ENCODE results near the gene MYZAP. TPM values are rescaled to one million over a fixed set of nuclear protein-coding genes. Genes with fewer than 3 reads are reported as not detected.
"Not testable (repeated sequence)": the region's sequence is repeated elsewhere in the genome, so short reads cannot be mapped to it uniquely, and the experiment has no call there.

The MYZAP gene
- total RNA-seq, 1 experiment from 2014 or later = 1.1 TPM

- Histone ChIP-seq H3K4me1 (ENCODE audit: control insufficient read depth, insufficient read depth, low read length) (peaks cover 10% of the 10 kb centered on the region), H3K9me3 (ENCODE audit: control insufficient read depth, insufficient read depth, low read depth, low read length) (no peaks in the 10 kb centered on the region), H3K36me3 (ENCODE audit: control insufficient read depth, insufficient read depth, low read length) (no peaks in the 10 kb centered on the region), H3K4me3 (ENCODE audit: low read depth in 2 of 2, low read length in 2 of 2) (no peak overlapping the region), H3K27ac (ENCODE audit: low read length) (no peak overlapping the region), H3K27me3 (ENCODE audit: control insufficient read depth, insufficient read depth, low read length) (no peaks in the 10 kb centered on the region)
- in situ Hi-C loops (cut with HindIII; ENCODE audit: low pct_unique_long_range_greater_than_20kb, low sequenced_read_pairs) (no loop called here), intact Hi-C loops (cut with micrococcal nuclease; ENCODE audit: unreplicated experiment) (no loop called here)
- DNase-seq (ENCODE audit: low read depth, low spot score) (no peak), ATAC-seq (no peak)
- CTCF ChIA-PET = no interaction called here
- POLR2A ChIA-PET = no interaction called here
- BruUV-seq (replicated peaks) = no TSS peak
- no peak for TF ChIP-seq POLR2AphosphoS5 (IDR thresholded peaks at IDR 0.05; ENCODE audit: low read depth, low read length)
- no peak for TF ChIP-seq SIN3A (IDR thresholded peaks at IDR 0.05; ENCODE audit: borderline replicate concordance, insufficient read depth, low read depth, low read length)
- no peak for TF ChIP-seq CTCF (IDR thresholded peaks at IDR 0.05)
- no peak for TF ChIP-seq REST (IDR thresholded peaks at IDR 0.05; ENCODE audit: insufficient read depth in 1 of 2, low read depth in 2 of 2, low read length in 1 of 2)
- no peak for TF ChIP-seq TCF7L2 (IDR thresholded peaks at IDR 0.05; ENCODE audit: low read depth, low read length)
Measured at GRCh38 chr15:57614241-57614640, 22.5 kb downstream of the MYZAP start.

- H3K27ac ChIP-seq (ENCODE audit: low read length); DNase-seq (ENCODE audit: low read depth, low spot score); ATAC-seq; H3K27me3 ChIP-seq (ENCODE audit: control insufficient read depth, insufficient read depth, low read length); intact Hi-C loops (cut with micrococcal nuclease; ENCODE audit: unreplicated experiment); H3K4me1 ChIP-seq (ENCODE audit: control insufficient read depth, insufficient read depth, low read length); POLR2A ChIA-PET; H3K36me3 ChIP-seq (ENCODE audit: control insufficient read depth, insufficient read depth, low read length); H3K9me3 ChIP-seq (ENCODE audit: control insufficient read depth, insufficient read depth, low read depth, low read length); H3K4me3 ChIP-seq (ENCODE audit: low read depth in 2 of 2, low read length in 2 of 2); CTCF ChIA-PET; in situ Hi-C loops (cut with HindIII; ENCODE audit: low pct_unique_long_range_greater_than_20kb, low sequenced_read_pairs); BruUV-seq (replicated peaks): not testable (repeated sequence)
Measured at GRCh38 chr15:57615951-57616496, 24.3 kb downstream of the MYZAP start.

GRCh38 chr15:57618325-57618724 lies 26.6 kb downstream of the MYZAP start:
- no peaks in the 10 kb centered on the region for H3K27me3 ChIP-seq (ENCODE audit: control insufficient read depth, insufficient read depth, low read length)
- BruUV-seq (replicated peaks) = no TSS peak
- H3K4me1 ChIP-seq (ENCODE audit: control insufficient read depth, insufficient read depth, low read length) = no peaks in the 10 kb centered on the region
- ChIA-PET POLR2A (no interaction called here), CTCF (no interaction called here)
- no peak overlapping the region for H3K4me3 ChIP-seq (ENCODE audit: low read depth in 2 of 2, low read length in 2 of 2)
- H3K36me3 ChIP-seq (ENCODE audit: control insufficient read depth, insufficient read depth, low read length) = no peaks in the 10 kb centered on the region
- intact Hi-C loops (cut with micrococcal nuclease; ENCODE audit: unreplicated experiment) (no loop called here), in situ Hi-C loops (cut with HindIII; ENCODE audit: low pct_unique_long_range_greater_than_20kb, low sequenced_read_pairs) (no loop called here)
- no peaks in the 10 kb centered on the region for H3K9me3 ChIP-seq (ENCODE audit: control insufficient read depth, insufficient read depth, low read depth, low read length)
- H3K27ac ChIP-seq (ENCODE audit: low read length) = no peak overlapping the region
- DNase-seq (ENCODE audit: low read depth, low spot score) (no peak), ATAC-seq (no peak)
- no peak for TF ChIP-seq TCF7L2 (IDR thresholded peaks at IDR 0.05; ENCODE audit: low read depth, low read length)
- no peak for TF ChIP-seq POLR2AphosphoS5 (IDR thresholded peaks at IDR 0.05; ENCODE audit: low read depth, low read length)
- no peak for TF ChIP-seq REST (IDR thresholded peaks at IDR 0.05; ENCODE audit: insufficient read depth in 1 of 2, low read depth in 2 of 2, low read length in 1 of 2)
- TF ChIP-seq SIN3A (IDR thresholded peaks at IDR 0.05; ENCODE audit: borderline replicate concordance, insufficient read depth, low read depth, low read length) = no peak
- no peak for TF ChIP-seq CTCF (IDR thresholded peaks at IDR 0.05)
